NCI-H510A (cell line): ENCODE data around the gene ZNF516.

Experiments
- DNase-seq: peaks from one replicate; lab custom pipeline; 2025; lab: John Stamatoyannopoulos, UW

Gene ZNF516

GRCh38 chr18:76507830-76508385, 12.9 kb upstream of the ZNF516 start:
- DNase-seq, result no peak

GRCh38 chr18:76506974-76507764, 12.1 kb upstream of the ZNF516 start:
- no peak for DNase-seq

GRCh38 chr18:76506395-76506794, 11.4 kb upstream of the ZNF516 start:
- no peak for DNase-seq

GRCh38 chr18:76505614-76506013, 10.6 kb upstream of the ZNF516 start:
- DNase-seq, result no peak

- no peak for DNase-seq
Measured at GRCh38 chr18:76504749-76505148, 9.7 kb upstream of the ZNF516 start.

- DNase-seq, result no peak
Measured at GRCh38 chr18:76503649-76504386, 8.8 kb upstream of the ZNF516 start.

GRCh38 chr18:76502551-76502950, 7.5 kb upstream of the ZNF516 start:
- DNase-seq, result no peak

GRCh38 chr18:76499637-76500340, 4.7 kb upstream of the ZNF516 start:
- no peak for DNase-seq

GRCh38 chr18:76499021-76499420, 4.0 kb upstream of the ZNF516 start:
- DNase-seq, result no peak

GRCh38 chr18:76498064-76498463, 3.0 kb upstream of the ZNF516 start:
- DNase-seq, result no peak

GRCh38 chr18:76497021-76497420, 2.0 kb upstream of the ZNF516 start:
- no peak for DNase-seq

GRCh38 chr18:76496194-76496890, 1.3 kb upstream of the ZNF516 start:
- peak; percentile 74 for DNase-seq

GRCh38 chr18:76495435-76496193, 572 bp upstream of the ZNF516 start:
- peak; percentile 51 for DNase-seq

- peak; percentile 57 for DNase-seq
Measured at GRCh38 chr18:76494231-76495005, 624 bp downstream of the ZNF516 start.

GRCh38 chr18:76493213-76494161, 1.6 kb downstream of the ZNF516 start:
- peak; percentile 60 for DNase-seq

GRCh38 chr18:76492669-76493212, 2.3 kb downstream of the ZNF516 start:
- peak; percentile 99 for DNase-seq

GRCh38 chr18:76491776-76492668, 3.0 kb downstream of the ZNF516 start:
- DNase-seq, result peak; percentile 53

GRCh38 chr18:76491473-76491775, 3.6 kb downstream of the ZNF516 start:
- DNase-seq, result peak; percentile 89
